Stimulated activated CD4-positive, alpha-beta T cell treated with anti-CD3 and anti-CD28 coated beads, Interleukin-2, amount 100 ng/mL, for 48 hours (primary cell): ENCODE measurements around the gene FAM120B.
"Not testable (repeated sequence)": the region's sequence is repeated elsewhere in the genome, so short reads cannot be mapped to it uniquely, and the experiment has no call there.

Experiments used
- DNase-seq, 2 donors: peaks; one replicate each; pipeline ENCODE4 v3.0.0-alpha.2; 2020

FAM120B gene

DNA sequence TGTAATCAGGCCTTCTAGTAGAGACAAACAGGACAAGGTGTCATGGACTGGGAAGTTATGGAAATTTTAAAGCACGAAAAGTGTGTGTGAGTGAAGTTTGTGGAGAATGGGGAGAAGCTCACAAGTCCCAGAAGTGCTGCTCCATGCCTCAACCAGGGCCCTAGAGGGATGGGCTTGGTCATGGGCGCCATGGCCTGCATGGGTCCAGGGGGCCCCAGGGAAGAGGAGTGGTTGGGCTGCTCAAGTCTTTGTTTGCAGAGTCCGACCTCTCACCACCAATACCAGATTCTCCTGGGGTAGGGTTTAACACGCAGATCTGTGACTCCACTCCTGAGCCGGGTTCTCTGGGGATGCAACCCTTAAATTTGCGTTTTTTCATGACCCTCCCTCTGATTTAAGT is 88.4 kb downstream of the FAM120B start:
- DNase-seq: no peak

- not testable (repeated sequence) for DNase-seq
Measured at GRCh38 chr6:170398743-170399369, 92.3 kb downstream of the FAM120B start.

DNA sequence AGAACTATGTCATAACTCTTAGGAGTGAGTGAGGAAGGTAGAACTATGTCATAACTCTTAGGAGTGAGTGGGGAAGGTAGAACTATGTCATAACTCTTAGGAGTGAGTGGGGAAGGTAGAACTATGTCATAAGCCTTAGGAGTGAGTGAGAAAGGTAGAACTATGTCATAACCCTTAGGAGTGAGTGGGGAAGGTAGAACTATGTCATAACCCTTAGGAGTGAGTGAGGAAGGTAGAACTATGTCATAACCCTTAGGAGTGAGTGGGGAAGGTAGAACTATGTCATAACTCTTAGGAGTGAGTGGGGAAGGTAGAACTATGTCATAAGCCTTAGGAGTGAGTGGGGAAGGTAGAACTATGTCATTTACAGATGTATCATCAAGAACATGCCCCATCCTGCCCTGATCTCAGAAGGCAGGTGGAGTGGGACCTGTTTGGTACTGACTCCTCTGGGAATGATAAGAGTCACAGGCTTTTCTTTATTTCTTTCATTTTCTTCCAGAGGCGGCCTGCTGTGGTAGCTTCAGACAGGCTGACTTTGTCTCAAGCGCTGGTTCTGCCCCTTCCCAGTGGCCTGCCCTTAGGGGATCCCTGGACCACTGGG is 93.5 kb downstream of the FAM120B start:
- not testable (repeated sequence) for DNase-seq

GRCh38 chr6:170402318-170403040 is 95.9 kb downstream of the FAM120B start:
- DNase-seq: no peak

DNA sequence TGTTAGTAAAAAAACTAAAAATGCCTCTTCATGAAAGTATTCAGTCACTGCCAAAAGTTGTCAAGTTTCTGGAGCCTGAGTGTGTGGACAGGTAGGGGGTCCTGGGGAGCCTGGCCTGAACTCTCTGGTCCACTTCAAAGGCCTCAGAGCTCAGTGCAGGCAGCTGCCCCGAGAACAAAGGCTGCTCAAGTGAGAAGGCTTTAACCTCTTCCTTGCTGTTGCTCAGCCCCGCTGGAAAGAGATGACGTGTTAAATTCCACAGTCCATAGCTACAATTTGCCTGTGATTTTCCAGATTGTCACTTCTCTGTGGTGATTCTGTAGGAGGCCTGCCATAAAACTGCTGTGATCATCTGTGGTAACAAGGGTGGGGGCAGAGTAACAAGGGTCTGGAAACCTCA is 96.9 kb downstream of the FAM120B start:
- DNase-seq: no peak

DNA sequence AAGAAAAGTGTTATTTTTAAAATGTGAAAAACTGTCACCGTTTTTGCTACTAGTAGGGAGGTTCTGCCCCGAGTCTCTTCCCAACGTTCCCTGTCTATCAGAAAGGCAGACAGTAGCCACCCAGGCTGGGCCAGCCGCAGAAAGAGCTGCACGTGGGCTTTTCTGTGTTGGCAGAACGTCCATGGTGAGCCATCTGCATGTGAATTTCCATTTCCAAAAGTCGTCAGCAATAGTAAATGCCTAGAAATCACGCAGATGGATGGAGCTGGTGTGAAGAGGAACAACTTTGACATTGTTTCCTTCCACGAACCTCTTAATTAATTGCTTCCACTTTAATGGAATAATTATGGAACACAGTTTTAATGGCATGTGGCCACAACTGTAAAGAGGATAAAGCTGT is 97.5 kb downstream of the FAM120B start:
- no peak for DNase-seq

- DNase-seq: no peak
Measured at GRCh38 chr6:170404697-170405096, 98.1 kb downstream of the FAM120B start.

- no peak for DNase-seq
Measured at GRCh38 chr6:170405311-170405975, 98.9 kb downstream of the FAM120B start.

DNA sequence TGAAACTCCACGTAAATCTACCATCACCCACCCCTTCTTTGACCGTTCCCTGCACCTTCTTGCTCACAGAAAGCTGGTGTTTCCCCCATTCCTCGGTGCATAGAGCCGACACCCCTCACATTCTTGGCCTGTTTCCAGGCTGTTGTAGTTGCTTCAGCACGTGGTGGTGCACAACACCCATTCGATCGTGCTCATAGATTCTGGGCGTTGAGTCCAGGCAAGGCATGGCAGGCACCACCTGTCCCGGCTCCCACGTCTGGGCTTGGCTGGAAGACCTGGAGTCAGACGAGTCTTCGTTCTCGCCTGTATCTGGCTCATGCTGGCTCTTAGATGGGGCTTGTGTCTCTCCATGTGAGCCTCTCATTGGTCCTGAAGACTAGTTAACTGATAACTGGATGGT is 100.6 kb downstream of the FAM120B start:
- DNase-seq: no peak

DNA sequence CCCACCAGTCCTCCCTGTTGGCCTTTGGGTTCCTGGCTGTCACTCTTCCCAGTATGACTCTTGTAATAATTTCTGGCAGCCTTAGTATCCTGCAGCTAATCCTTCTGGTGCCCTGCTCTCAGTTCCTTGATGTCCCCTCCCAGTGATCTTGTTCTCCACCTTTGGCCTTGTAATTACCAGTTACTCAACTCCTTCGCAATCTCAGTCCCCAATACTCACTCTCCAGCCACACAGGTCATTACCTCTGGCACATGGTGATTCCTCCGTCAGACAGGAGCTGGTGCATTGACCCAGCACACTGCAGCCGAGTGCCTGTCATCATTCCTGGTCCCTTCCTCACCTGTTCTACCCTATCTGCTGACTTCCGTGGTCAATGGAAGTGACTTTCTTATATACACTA is 101.4 kb downstream of the FAM120B start:
- DNase-seq: no peak

GRCh38 chr6:170409746-170410145 is 103.2 kb downstream of the FAM120B start:
- DNase-seq: not testable (repeated sequence)

DNA sequence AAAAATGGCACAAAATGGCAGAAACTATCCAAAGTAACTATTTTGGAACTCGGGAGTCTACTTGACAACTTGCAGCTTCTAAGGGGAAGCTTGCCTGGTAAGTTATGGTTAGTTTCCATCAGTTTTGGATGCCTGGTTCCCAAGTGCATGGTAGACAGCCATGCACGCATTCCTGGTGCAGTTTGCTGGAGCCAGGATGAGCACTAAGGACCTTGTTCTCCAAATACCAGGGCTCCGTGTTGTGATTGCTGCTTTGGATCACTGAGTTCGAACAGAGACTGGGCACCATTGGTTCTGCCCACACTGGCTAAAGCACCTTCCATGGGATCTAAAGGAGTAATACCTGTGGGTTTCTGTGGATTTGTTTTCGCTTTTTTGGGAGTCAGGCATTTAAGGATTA is 103.7 kb downstream of the FAM120B start:
- DNase-seq: no peak

- DNase-seq: no peak
Measured at GRCh38 chr6:170415318-170415717, 108.8 kb downstream of the FAM120B start.

DNA sequence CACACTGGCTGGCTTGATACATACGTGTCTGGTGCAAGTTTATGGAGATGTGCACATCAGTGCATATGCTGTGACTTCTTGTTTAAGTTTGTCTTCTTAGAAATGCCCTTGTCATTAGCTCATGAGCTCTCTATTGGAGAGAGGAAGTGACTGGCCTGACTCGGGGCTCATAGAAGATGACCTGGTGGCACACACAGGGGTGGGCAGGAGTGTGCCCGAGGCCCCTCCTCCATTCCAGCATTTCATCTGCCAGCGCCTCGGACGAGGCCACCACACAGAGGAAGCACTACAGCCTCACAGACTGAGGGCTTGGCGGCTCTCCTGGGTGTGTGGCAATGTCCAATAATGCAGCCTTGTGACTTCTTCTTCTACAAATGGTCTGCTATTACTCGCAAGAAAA is 109.7 kb downstream of the FAM120B start:
- no peak for DNase-seq

DNA sequence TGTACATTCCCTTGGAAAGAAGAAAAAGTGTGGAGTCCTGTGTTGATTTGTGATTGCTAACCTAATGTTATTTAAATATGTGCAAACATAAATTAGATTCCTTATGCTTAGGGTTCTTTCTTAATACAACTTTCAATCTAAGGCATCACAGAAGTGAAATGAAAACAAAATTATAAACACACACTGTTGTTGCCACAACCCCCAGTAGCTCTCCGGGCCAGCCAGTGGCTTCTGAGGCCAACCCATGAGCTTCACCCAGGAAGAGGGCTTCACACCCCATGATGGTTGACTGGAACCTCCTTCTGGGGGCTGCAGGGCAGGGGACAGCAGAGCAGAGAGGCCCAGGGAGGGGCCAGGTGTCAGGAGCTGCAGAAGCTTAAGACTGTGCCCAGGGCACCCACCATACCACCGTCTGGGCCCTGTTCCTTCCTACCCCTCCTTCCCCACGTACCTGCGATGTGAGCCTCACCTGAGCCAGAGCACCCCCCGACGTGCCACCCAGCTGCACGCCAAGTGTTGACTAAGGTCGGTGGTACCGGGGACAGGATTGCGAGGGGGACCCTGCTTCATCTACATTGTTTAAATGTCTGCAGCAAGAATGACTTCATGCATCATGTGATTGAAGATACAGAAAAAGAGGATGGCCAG is 110.5 kb downstream of the FAM120B start:
- no peak for DNase-seq

DNA sequence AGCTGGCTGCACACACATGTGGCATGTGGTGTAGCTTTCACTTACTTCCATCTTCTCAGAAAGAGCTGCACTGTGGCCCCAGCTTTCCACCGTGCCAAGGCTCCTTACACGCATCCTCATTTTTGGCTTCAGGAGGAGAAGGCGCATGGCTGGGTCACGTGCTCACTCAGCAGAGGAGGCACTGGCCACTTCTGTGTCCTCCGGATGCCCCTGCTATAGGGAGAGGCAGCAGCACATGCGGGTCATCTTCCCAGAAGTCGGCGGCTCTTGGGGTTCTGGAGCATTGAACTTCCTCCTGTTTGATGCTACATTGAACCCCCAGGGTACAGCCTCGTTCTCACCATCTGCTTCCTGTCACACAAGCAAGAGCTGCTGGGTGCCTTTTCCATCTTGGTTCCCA is 111.3 kb downstream of the FAM120B start:
- no peak for DNase-seq

- no peak for DNase-seq
Measured at GRCh38 chr6:170420283-170420682, 113.7 kb downstream of the FAM120B start.

DNA sequence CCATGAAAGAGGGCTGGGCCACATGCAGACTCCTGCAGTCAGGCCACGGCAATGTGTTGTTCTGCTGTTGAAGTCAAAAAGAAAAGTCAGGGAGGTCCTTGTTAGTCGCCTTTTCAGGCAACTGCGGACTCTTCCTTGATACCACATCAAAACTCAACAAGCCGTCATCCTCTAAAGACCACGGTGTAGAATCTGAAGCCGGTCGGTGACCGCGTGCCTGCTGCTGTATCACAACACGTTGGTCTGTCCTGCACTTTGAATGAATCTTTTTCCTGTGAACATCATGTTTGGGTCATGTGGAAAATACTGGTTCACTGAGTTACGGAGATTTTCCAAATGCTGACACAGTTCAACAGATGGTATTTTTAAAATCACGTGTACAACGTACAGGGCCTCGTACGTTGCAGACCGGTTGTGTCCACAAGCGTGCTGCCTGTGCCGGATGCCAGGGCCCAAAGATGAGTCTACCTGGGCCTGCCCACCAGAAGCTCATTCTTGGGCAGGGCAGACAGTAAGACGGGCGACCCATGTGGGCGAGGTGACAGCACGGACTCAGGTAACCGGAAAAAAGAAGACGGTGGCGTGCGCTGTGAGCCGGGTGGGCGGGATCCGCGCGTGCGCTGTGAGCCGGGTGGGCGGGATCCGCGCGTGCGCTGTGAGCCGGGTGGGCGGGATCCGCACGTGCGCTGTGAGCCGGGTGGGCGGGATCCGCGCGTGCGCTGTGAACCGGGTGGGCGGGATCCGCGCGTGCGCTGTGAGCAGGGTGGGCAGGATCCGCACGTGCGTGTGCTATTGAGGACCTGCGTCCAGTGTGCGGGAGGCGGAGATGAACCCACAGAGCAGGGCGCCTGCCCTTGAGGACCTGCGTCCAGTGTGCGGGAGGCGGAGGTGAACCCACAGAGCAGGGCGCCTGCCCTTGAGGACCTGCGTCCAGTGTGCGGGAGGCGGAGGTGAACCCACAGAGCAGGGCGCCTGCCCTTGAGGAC is 114.5 kb downstream of the FAM120B start:
- DNase-seq: no peak

DNA sequence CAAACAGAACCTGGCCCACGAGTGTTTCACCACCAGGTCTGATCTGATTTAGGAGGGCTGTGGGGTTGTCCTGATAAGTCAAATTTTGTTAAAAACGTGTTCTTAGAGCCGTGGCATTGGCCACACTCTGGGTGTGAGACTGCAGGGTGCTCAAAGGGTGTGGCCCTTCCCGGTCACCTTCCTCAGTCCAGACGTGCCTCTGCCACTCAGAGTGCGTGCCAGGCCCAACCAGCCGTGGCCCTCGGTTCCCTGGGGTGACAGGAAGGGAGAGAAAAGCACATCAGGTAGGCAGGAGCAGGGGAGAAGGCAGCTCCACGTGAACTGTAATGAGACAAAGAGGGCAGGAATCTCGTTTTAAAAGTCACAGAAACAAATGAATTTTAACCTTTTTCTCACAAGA is 115.4 kb downstream of the FAM120B start:
- DNase-seq: no peak

- DNase-seq: no peak
Measured at GRCh38 chr6:170423030-170423429, 116.5 kb downstream of the FAM120B start.

DNA sequence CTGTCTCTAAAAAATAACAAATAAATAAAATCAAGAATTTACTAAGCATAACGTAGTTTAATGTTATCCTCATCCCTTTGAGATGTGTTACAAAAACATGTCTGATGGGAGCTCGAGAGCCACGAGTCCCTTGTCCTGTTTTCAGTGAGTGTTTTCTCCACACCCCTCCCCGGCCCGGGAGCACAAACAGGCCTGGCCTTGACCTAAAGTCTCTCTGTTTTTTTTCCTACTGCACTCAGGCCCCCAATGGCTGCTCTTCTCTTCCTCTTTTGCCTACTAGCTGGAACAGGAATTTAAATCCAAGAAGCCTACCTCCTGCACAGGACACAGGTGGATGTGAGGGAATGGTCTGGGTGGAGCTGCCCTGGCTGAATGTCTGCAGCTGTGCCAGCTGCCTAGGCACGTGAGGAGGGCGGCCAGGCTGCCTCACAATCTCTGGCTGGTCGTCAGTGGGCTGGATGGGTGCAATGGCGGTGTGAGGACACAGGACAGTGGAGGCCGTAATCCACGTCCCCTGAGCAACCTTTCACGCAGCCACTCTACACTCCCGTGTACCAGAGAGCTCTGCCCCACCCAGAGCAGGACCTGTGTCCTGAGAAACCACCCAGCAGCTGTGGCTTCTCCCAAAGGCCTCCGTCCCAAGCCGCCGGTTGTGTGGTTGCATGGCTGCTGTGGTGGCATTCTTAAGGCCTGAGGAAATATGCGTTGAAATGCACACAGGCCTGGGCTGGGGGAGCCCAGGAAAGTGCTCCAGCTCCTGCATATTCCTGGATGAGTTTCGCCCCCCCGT is 117.5 kb downstream of the FAM120B start:
- DNase-seq: no peak
